ENCODE data around the gene ASIC4.

ASIC4 gene

DNA sequence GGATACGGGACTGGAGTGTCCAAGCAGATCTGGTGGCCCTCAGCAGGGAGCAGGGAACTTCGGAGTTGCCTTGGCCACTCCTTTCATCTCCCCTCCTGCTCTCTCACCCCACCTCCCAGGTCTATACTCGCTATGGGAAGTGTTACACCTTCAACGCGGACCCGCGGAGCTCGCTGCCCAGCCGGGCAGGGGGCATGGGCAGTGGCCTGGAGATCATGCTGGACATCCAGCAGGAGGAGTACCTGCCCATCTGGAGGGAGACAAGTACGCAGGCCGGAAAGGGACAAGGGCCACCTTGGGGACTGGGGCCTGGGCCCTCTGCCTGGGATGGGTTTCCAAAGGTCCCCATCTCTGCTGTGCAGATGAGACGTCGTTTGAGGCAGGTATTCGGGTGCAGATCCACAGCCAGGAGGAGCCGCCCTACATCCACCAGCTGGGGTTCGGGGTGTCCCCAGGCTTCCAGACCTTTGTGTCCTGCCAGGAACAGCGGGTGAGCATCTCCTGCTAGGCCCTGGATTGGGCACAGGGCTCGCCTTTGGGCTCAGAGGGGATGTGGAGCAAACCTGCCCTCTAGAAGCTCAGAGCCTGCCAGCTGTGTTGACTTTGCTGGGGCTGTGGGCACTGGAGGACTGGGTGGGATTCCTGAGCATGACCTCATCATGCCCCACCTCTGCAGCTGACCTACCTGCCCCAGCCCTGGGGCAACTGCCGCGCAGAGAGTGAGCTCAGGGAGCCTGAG is 17.5 kb downstream of the ASIC4 start:
- Histone ChIP-seq H3K27me3 (ENCODE audit: control insufficient read depth, low read length) (peaks cover 49% of the 10 kb centered on the region), H3K4me3 (ENCODE audit: low read length) (no peak overlapping the region), H3K36me3 (ENCODE audit: control insufficient read depth, low read length) (no peaks in the 10 kb centered on the region), H3K9me2 (replicated peaks; ENCODE audit: control insufficient read depth, low read length) (no peaks in the 10 kb centered on the region), H3K9me3 (ENCODE audit: control insufficient read depth, insufficient read depth, low read length) (no peaks in the 10 kb centered on the region), H3F3A (ENCODE audit: control insufficient read depth, insufficient read depth) (no peaks in the 10 kb centered on the region), H3K27ac (ENCODE audit: low read depth, low read length) (no peak overlapping the region), H3K4me1 (ENCODE audit: control insufficient read depth, low read length) (no peaks in the 10 kb centered on the region), H4K20me1 (ENCODE audit: control insufficient read depth, insufficient read depth, low read depth, low read length) (0 out of 2 replicates have a peak, but pooled peaks cover 4% of the 10 kb centered on the region), H3K79me2 (ENCODE audit: control insufficient read depth, low read length) (no peaks in the 10 kb centered on the region), H3K4me2 (ENCODE audit: low read length) (no peak overlapping the region)
- TF ChIP-seq, protein P1, sequence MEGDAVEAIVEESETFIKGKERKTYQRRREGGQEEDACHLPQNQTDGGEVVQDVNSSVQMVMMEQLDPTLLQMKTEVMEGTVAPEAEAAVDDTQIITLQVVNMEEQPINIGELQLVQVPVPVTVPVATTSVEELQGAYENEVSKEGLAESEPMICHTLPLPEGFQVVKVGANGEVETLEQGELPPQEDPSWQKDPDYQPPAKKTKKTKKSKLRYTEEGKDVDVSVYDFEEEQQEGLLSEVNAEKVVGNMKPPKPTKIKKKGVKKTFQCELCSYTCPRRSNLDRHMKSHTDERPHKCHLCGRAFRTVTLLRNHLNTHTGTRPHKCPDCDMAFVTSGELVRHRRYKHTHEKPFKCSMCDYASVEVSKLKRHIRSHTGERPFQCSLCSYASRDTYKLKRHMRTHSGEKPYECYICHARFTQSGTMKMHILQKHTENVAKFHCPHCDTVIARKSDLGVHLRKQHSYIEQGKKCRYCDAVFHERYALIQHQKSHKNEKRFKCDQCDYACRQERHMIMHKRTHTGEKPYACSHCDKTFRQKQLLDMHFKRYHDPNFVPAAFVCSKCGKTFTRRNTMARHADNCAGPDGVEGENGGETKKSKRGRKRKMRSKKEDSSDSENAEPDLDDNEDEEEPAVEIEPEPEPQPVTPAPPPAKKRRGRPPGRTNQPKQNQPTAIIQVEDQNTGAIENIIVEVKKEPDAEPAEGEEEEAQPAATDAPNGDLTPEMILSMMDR (IDR thresholded peaks at IDR 0.05; ENCODE audit: low read depth, low read length, poor library complexity, severe bottlenecking), result no peak
- TF ChIP-seq EZH2phosphoT487 (IDR thresholded peaks at IDR 0.05; ENCODE audit: borderline replicate concordance, low read length), result no peak

DNA sequence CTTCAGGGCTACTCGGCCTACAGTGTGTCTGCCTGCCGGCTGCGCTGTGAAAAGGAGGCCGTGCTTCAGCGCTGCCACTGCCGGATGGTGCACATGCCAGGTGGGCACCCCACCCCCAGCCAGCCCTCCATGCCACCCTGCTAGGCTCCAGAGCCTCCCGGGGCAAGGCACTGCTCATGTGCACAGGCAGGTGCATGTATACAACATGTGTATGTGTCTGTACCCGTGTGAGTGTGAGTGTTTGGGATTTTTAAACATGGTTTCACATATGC is 18.0 kb downstream of the ASIC4 start:
- no peak overlapping the region for H3K27ac ChIP-seq (ENCODE audit: low read depth, low read length)
- no peak for TF ChIP-seq EZH2phosphoT487 (IDR thresholded peaks at IDR 0.05; ENCODE audit: borderline replicate concordance, low read length)
- TF ChIP-seq, protein P1 (IDR thresholded peaks at IDR 0.05; ENCODE audit: low read depth, low read length, poor library complexity, severe bottlenecking), result no peak
- peaks cover 44% of the 10 kb centered on the region for H3K27me3 ChIP-seq (ENCODE audit: control insufficient read depth, low read length)
- H3K4me1 ChIP-seq (ENCODE audit: control insufficient read depth, low read length), result no peaks in the 10 kb centered on the region
- H3K79me2 ChIP-seq (ENCODE audit: control insufficient read depth, low read length), result no peaks in the 10 kb centered on the region
- H3K9me3 ChIP-seq (ENCODE audit: control insufficient read depth, insufficient read depth, low read length), result no peaks in the 10 kb centered on the region
- H3K4me3 ChIP-seq (ENCODE audit: low read length), result no peak overlapping the region
- no peaks in the 10 kb centered on the region for H3K36me3 ChIP-seq (ENCODE audit: control insufficient read depth, low read length)
- H3K9me2 ChIP-seq (replicated peaks; ENCODE audit: control insufficient read depth, low read length), result no peaks in the 10 kb centered on the region
- H3K4me2 ChIP-seq (ENCODE audit: low read length), result no peak overlapping the region
- 0 out of 2 replicates have a peak, but pooled peaks cover 4% of the 10 kb centered on the region for H4K20me1 ChIP-seq (ENCODE audit: control insufficient read depth, insufficient read depth, low read depth, low read length)
- no peaks in the 10 kb centered on the region for H3F3A ChIP-seq (ENCODE audit: control insufficient read depth, insufficient read depth)

DNA sequence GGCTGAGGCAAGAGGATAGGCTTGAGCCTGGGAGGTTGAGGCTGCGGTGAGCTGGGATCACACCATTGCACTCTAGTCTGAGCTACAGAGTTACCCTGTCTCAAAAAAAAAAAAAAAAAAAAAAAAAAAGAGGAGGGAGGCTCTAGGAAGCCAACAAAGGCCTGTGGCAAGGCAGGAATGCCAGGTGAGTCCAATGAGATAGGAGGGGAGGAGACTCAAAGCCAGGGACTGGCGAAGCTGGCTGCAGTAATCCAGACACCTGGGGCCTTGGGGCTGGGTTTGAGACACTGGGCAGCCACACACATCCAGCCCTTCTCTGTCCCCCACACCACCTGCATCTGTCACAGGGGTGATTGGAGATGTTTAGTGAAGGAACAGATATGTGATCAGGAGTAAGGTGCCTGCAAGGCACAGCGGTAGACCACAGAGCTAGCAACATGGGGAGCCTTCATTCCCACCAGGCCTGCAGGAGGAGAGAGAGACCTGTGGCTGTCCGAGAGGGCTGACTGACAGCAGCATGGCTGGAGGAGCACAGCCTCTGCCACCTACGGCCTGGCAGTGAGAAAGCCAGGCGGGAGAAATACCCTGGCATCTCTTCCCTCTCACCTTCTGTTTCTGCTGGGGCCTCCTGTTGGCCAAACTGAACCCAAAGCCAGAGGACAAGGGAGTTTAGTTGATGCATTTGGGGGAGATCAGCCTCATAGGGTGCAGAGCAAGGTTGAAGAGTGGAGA is 19.8 kb downstream of the ASIC4 start:
- Histone ChIP-seq H4K20me1 (ENCODE audit: control insufficient read depth, insufficient read depth, low read depth, low read length) (0 out of 2 replicates have a peak, but pooled peaks cover 4% of the 10 kb centered on the region), H3K27me3 (ENCODE audit: control insufficient read depth, low read length) (peaks cover 30% of the 10 kb centered on the region), H3K9me2 (replicated peaks; ENCODE audit: control insufficient read depth, low read length) (no peaks in the 10 kb centered on the region), H3K9me3 (ENCODE audit: control insufficient read depth, insufficient read depth, low read length) (no peaks in the 10 kb centered on the region), H3K4me1 (ENCODE audit: control insufficient read depth, low read length) (no peaks in the 10 kb centered on the region), H3K4me3 (ENCODE audit: low read length) (no peak overlapping the region), H3K27ac (ENCODE audit: low read depth, low read length) (no peak overlapping the region), H3K4me2 (ENCODE audit: low read length) (no peak overlapping the region), H3F3A (ENCODE audit: control insufficient read depth, insufficient read depth) (no peaks in the 10 kb centered on the region), H3K36me3 (ENCODE audit: control insufficient read depth, low read length) (peaks cover 2% of the 10 kb centered on the region; the same call in 1 of the 2 replicates), H3K79me2 (ENCODE audit: control insufficient read depth, low read length) (no peaks in the 10 kb centered on the region)
- TF ChIP-seq, protein P1 (IDR thresholded peaks at IDR 0.05; ENCODE audit: low read depth, low read length, poor library complexity, severe bottlenecking), result no peak
- no peak for TF ChIP-seq EZH2phosphoT487 (IDR thresholded peaks at IDR 0.05; ENCODE audit: borderline replicate concordance, low read length)

Data from DOHH2 (cell line).